HCT116 (cell line): ENCODE measurements around the gene CDIP1.

Experiments
- EZH2phosphoT487 ChIP-seq: fragments of 200-600 bp; IDR thresholded peaks from 2 replicates; pipeline ENCODE4 v1.6.1; 2018; ENCODE audit warnings: antibody characterized with exemption, borderline replicate concordance
- FOSL1 ChIP-seq: IDR thresholded peaks from 2 replicates; pipeline ENCODE4 v1.6.1; 2012; ENCODE audit warnings: low read depth
- JUND ChIP-seq: IDR thresholded peaks from 2 replicates; pipeline ENCODE4 v1.6.1; 2012
- SIN3A ChIP-seq: IDR thresholded peaks from 2 replicates; pipeline ENCODE4 v1.6.1; 2012; ENCODE audit warnings: low read depth
- SP1 ChIP-seq: IDR thresholded peaks from 2 replicates; pipeline ENCODE4 v1.6.1; 2012; ENCODE audit warnings: low read depth
- TF ChIP-seq, protein P1 (sequence below), 3 experiments: fragments of 200-600 bp in 1 of 3; sonication (generic) in 1 of 3; IDR thresholded peaks in 2 of 3; conservative IDR thresholded peaks in 1 of 3; 2 replicates each; pipeline ENCODE4 v1.5.1; 2012 to 2017; ENCODE audit warnings: low read depth in 2 of 3, low read length in 2 of 3, antibody characterized with exemption in 1 of 3, borderline replicate concordance in 1 of 3, control low read depth in 1 of 3, mild to moderate bottlenecking in 1 of 3, mixed read lengths in 1 of 3, mixed run types in 1 of 3, moderate library complexity in 1 of 3; ENCODE audit not compliant: insufficient read depth in 1 of 3

DNA sequence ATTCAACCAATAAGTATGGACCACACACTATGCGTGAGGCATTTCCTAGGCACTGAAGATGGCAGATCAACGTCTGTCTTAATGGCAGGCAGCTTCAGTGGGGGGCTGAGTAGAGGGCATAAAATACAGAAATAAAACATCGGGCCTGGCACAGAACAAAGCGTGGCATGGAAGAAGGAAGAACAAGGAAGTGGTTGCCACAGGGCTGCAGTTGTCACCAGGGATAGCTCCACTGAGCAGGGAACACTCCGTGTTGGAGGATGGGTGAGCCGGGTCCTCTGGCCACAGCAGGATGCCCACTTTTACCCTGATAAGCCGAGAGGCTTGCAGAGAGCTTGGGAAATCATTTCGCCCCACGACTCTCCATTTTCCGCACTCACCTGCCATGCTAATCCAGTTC, 6.3 kb downstream of the CDIP1 start:
- TF ChIP-seq, protein P1, sequence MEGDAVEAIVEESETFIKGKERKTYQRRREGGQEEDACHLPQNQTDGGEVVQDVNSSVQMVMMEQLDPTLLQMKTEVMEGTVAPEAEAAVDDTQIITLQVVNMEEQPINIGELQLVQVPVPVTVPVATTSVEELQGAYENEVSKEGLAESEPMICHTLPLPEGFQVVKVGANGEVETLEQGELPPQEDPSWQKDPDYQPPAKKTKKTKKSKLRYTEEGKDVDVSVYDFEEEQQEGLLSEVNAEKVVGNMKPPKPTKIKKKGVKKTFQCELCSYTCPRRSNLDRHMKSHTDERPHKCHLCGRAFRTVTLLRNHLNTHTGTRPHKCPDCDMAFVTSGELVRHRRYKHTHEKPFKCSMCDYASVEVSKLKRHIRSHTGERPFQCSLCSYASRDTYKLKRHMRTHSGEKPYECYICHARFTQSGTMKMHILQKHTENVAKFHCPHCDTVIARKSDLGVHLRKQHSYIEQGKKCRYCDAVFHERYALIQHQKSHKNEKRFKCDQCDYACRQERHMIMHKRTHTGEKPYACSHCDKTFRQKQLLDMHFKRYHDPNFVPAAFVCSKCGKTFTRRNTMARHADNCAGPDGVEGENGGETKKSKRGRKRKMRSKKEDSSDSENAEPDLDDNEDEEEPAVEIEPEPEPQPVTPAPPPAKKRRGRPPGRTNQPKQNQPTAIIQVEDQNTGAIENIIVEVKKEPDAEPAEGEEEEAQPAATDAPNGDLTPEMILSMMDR (IDR thresholded peaks at IDR 0.05 in 2 of 3, conservative IDR thresholded peaks at IDR 0.05 in 1 of 3; ENCODE audit: borderline replicate concordance in 1 of 3, insufficient read depth in 1 of 3, low read depth in 2 of 3, low read length in 2 of 3), result no peak
- no peak for TF ChIP-seq JUND
- no peak for TF ChIP-seq SP1
- TF ChIP-seq SIN3A, result no peak
- no peak for TF ChIP-seq EZH2phosphoT487
- TF ChIP-seq FOSL1, result no peak
